Measurements from ENCODE around the gene ARHGAP6.

GRCh38 chrX:11414091-11414490 lies 251.6 kb downstream of the ARHGAP6 start:
- TF ChIP-seq CTCF (IDR thresholded peaks at IDR 0.05; ENCODE audit: low read depth, low read length): no peak
- TF ChIP-seq POLR2A (IDR thresholded peaks at IDR 0.05; ENCODE audit: extremely low read depth, insufficient read length): no peak
- no peak for TF ChIP-seq MAX (IDR thresholded peaks at IDR 0.05; ENCODE audit: low read depth, low read length)
